ENCODE data around the gene TMEM128. TPM values are rescaled to one million over a fixed set of nuclear protein-coding genes. Genes with fewer than 3 reads are reported as not detected.
"Not testable (repeated sequence)": the region's sequence is repeated elsewhere in the genome, so short reads cannot be mapped to it uniquely, and the experiment has no call there.

Gene TMEM128
- total RNA-seq, 1 donor = 12.2 TPM

DNA sequence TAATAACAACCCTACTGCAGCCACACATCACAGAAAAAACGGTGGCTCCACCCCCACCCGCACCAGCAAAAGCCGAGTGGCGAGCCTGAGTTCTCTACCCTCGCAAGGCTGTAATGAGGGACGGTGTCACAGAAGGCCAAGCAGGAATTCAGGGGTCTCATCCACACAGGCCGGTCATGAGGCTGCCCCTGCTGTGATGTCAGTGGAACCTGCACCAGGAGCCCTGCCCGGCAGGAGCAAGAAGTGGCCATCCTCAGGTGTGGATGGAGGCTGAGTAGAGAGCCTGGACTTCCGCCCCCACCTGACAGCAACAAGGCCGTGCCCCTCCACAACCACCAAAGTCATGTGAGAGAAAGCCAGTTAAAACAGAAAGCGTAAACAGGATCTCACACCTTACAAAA, 21.3 kb upstream of the TMEM128 start:
- Histone ChIP-seq H3K27me3 (ENCODE audit: insufficient read depth, low read length) (no peaks in the 10 kb centered on the region), H3K9me3 (ENCODE audit: low read depth, low read length) (no peaks in the 10 kb centered on the region), H3K4me3 (ENCODE audit: low read length) (no peak overlapping the region), H3K4me1 (ENCODE audit: insufficient read depth, low read length) (peaks cover 55% of the 10 kb centered on the region)

DNA sequence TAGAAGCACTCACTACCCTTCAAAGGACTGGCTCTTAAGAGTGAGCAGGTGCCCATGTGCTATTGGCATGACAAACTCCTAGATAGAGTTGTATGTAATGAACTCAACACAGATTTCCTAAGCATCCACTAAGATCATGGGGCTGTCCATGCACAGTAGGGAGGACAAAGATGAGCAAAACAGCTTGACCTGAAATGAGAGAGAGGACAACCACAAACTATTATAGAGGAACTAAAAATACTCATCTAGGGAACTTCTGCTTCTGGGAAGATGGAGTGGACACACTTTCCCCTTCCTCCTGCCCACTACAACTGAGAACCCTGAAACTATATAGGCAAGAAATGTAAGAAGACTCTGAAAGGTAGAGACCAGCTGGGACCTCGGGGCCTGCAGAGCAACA, 20.8 kb upstream of the TMEM128 start:
- no peak overlapping the region for H3K4me3 ChIP-seq (ENCODE audit: low read length)
- H3K4me1 ChIP-seq (ENCODE audit: insufficient read depth, low read length) = peaks cover 55% of the 10 kb centered on the region
- H3K9me3 ChIP-seq (ENCODE audit: low read depth, low read length) = no peaks in the 10 kb centered on the region
- no peaks in the 10 kb centered on the region for H3K27me3 ChIP-seq (ENCODE audit: insufficient read depth, low read length)

DNA sequence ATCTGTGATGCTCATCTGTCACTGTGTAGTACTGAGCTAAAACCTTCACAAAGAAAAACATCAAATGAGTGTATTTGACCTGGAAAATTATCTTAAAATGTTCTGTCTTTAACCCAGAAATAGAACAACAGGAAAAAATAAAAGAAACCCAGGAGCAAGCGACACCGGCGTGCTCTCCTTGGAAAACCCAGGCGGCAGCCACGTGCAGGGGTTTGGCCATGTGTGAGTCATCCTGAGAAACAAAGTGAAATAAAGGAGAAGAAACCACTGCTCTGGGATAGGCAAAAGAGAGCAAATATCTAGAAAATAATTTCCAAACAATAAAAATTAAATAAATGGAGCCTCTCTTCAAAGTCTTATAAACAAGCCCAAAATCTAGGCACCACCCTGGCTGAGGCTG, 20.0 kb upstream of the TMEM128 start:
- H3K9me3 ChIP-seq (ENCODE audit: low read depth, low read length) = no peaks in the 10 kb centered on the region
- H3K27me3 ChIP-seq (ENCODE audit: insufficient read depth, low read length) = no peaks in the 10 kb centered on the region
- peaks cover 55% of the 10 kb centered on the region for H3K4me1 ChIP-seq (ENCODE audit: insufficient read depth, low read length)
- H3K4me3 ChIP-seq (ENCODE audit: low read length) = no peak overlapping the region

DNA sequence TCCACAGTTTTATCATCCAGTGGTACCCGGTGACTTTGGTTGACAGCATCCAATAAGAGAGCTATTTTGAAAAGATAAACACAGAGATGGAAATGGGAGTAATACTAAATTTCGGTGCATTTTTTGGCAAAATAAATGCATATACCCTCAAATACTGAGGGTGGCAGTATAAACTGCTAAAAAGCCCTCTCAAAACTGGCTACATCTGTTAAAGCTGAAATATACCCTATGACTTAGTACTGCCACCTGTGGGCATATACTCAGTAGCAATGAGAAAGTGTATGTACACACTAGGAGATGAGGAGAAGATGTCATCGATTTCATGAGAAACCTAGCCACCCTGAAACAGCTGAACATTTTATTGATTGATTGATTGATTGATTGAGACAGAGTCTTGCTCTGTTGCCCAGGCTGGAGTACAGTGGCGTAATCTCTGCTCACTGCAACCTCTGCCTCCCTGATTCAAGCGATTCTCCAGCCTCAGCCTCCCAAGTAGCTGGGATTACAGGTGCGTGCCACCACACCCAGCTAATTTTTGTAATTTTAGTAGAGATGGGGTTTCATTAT, 12.2 kb upstream of the TMEM128 start:
- Histone ChIP-seq H3K9me3 (ENCODE audit: low read depth, low read length) (no peaks in the 10 kb centered on the region), H3K27me3 (ENCODE audit: insufficient read depth, low read length) (no peaks in the 10 kb centered on the region), H3K4me3 (ENCODE audit: low read length) (no peak overlapping the region), H3K4me1 (ENCODE audit: insufficient read depth, low read length) (no peaks in the 10 kb centered on the region)

- no peaks in the 10 kb centered on the region for H3K4me1 ChIP-seq (ENCODE audit: insufficient read depth, low read length)
- H3K9me3 ChIP-seq (ENCODE audit: low read depth, low read length) = no peaks in the 10 kb centered on the region
- no peak overlapping the region for H3K4me3 ChIP-seq (ENCODE audit: low read length)
- H3K27me3 ChIP-seq (ENCODE audit: insufficient read depth, low read length) = no peaks in the 10 kb centered on the region
These were observed 11.6 kb upstream of the TMEM128 start for GRCh38 chr4:4259484-4260100.

DNA sequence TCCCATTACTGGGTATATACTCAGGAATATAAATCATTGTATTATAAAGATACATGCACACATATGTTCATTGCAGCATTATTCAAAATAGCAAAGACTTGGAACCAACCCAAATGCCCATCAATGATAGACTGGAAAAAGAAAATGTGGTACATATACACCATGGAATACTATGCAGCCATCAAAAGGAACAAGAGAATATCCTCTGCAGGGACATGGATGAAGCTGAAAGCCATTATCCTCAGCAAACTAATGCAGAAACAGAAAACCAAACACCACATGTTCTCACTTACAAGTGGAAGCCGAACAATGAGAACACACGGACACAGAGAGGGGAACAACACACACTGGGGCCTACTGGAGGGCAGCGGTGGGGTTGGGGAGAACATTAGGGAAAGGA, 9.7 kb upstream of the TMEM128 start:
- not testable (repeated sequence) for H3K4me3 ChIP-seq (ENCODE audit: low read length); H3K9me3 ChIP-seq (ENCODE audit: low read depth, low read length); H3K4me1 ChIP-seq (ENCODE audit: insufficient read depth, low read length); H3K27me3 ChIP-seq (ENCODE audit: insufficient read depth, low read length)

GRCh38 chr4:4256799-4257198, 8.8 kb upstream of the TMEM128 start:
- H3K4me1 ChIP-seq (ENCODE audit: insufficient read depth, low read length) = no peaks in the 10 kb centered on the region
- H3K27me3 ChIP-seq (ENCODE audit: insufficient read depth, low read length) = no peaks in the 10 kb centered on the region
- H3K9me3 ChIP-seq (ENCODE audit: low read depth, low read length) = no peaks in the 10 kb centered on the region
- H3K4me3 ChIP-seq (ENCODE audit: low read length) = no peak overlapping the region

- H3K27me3 ChIP-seq (ENCODE audit: insufficient read depth, low read length) = no peaks in the 10 kb centered on the region
- no peaks in the 10 kb centered on the region for H3K4me1 ChIP-seq (ENCODE audit: insufficient read depth, low read length)
- H3K4me3 ChIP-seq (ENCODE audit: low read length) = no peak overlapping the region
- no peaks in the 10 kb centered on the region for H3K9me3 ChIP-seq (ENCODE audit: low read depth, low read length)
These were observed 6.6 kb upstream of the TMEM128 start for GRCh38 chr4:4254666-4255065.

- H3K4me1 ChIP-seq (ENCODE audit: insufficient read depth, low read length) = no peaks in the 10 kb centered on the region
- no peak overlapping the region for H3K4me3 ChIP-seq (ENCODE audit: low read length)
- H3K27me3 ChIP-seq (ENCODE audit: insufficient read depth, low read length) = no peaks in the 10 kb centered on the region
- H3K9me3 ChIP-seq (ENCODE audit: low read depth, low read length) = no peaks in the 10 kb centered on the region
These were observed 6.2 kb upstream of the TMEM128 start for GRCh38 chr4:4254199-4254598.

GRCh38 chr4:4249866-4250265, 1.8 kb upstream of the TMEM128 start:
- no peaks in the 10 kb centered on the region for H3K27me3 ChIP-seq (ENCODE audit: insufficient read depth, low read length)
- H3K9me3 ChIP-seq (ENCODE audit: low read depth, low read length) = no peaks in the 10 kb centered on the region
- no peak overlapping the region for H3K4me3 ChIP-seq (ENCODE audit: low read length)

GRCh38 chr4:4249342-4249741, 1.3 kb upstream of the TMEM128 start:
- not testable (repeated sequence) for H3K9me3 ChIP-seq (ENCODE audit: low read depth, low read length); H3K27me3 ChIP-seq (ENCODE audit: insufficient read depth, low read length); H3K4me3 ChIP-seq (ENCODE audit: low read length)
- peaks cover 20% of the 10 kb centered on the region for H3K4me1 ChIP-seq (ENCODE audit: insufficient read depth, low read length)

More at GRCh38 chr4:4249866-4250265, 1.8 kb upstream of the TMEM128 start:
- H3K4me1 ChIP-seq (ENCODE audit: insufficient read depth, low read length) = peaks cover 20% of the 10 kb centered on the region

DNA sequence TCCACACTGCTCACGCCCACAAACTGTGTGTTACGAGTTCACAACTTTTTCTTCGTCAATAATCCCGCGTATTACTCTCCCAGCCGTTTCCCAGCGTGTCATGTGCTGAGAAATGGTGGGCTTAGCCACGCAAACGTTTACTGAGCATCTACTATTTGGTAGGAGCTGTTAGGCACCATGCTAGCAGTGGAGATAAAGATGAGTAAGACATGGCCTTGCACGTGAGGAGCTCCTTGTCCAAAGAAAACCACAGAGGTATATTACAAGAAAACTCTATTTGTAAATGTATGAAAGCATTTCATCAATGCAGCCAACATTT, 821 bp upstream of the TMEM128 start:
- Histone ChIP-seq H3K4me3 (ENCODE audit: low read length) (peak overlapping the region; percentile 80), H3K27me3 (ENCODE audit: insufficient read depth, low read length) (no peaks in the 10 kb centered on the region), H3K4me1 (ENCODE audit: insufficient read depth, low read length) (peaks cover 20% of the 10 kb centered on the region), H3K9me3 (ENCODE audit: low read depth, low read length) (no peaks in the 10 kb centered on the region)

DNA sequence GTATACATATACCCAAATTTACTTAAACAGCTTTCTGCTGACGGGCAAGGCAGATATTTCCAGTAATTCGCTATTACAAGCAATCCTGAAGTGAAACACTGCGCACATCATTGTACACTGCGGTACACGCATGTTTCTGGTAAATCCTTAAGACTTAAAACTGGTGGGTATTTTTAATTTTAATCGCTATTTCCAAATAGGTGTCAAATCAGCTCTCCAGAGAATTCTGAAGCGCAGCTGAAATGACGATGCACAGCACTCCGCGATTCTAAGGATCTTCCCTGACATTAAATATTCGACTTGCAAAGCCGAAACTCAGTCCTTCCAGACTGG, 361 bp downstream of the TMEM128 start:
- H3K4me3 ChIP-seq (ENCODE audit: low read length) = peak overlapping the region; percentile 80
- H3K27me3 ChIP-seq (ENCODE audit: insufficient read depth, low read length) = no peaks in the 10 kb centered on the region
- H3K9me3 ChIP-seq (ENCODE audit: low read depth, low read length) = no peaks in the 10 kb centered on the region
- peaks cover 20% of the 10 kb centered on the region for H3K4me1 ChIP-seq (ENCODE audit: insufficient read depth, low read length)

DNA sequence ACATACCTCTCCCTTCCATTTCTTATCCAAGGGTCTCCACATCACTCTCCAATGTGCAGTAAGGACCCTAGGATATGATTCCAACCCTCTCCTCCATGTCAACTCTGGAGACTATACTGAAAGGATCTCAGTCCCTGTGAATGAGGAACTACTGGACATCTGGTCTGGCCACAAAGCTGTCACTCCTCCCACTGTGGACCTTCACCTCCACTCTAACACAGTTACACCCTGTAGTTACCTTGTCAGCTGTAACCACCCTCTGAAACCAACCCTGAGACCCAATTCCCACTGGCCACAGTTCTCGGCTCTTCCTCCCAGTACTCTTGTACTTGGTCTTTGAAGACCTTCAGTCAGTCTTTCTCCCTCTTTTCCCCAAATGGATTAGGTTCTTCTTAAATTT, 2.9 kb downstream of the TMEM128 start:
- no peaks in the 10 kb centered on the region for H3K27me3 ChIP-seq (ENCODE audit: insufficient read depth, low read length)
- no peaks in the 10 kb centered on the region for H3K9me3 ChIP-seq (ENCODE audit: low read depth, low read length)
- H3K4me1 ChIP-seq (ENCODE audit: insufficient read depth, low read length) = peaks cover 20% of the 10 kb centered on the region
- H3K4me3 ChIP-seq (ENCODE audit: low read length) = no peak overlapping the region

DNA sequence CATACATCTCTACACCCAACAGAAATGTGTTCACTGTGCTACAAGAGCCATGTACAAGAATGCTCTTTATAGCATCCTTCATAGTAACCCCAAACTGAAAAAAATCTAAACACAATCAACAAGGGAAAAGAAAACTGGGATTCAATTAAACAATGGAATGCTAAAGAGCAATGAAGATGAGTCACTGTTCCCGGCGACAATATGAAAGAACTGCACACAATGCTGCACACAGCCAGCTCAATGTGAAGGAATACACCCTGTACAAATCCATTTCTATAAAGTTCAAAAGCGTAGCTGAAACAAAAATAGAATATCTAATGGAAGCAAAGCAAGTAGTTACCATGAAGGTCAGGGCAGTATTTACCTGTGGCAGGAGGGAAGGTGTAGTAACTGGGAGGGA, 8.5 kb downstream of the TMEM128 start:
- H3K4me3 ChIP-seq (ENCODE audit: low read length); H3K27me3 ChIP-seq (ENCODE audit: insufficient read depth, low read length); H3K9me3 ChIP-seq (ENCODE audit: low read depth, low read length); H3K4me1 ChIP-seq (ENCODE audit: insufficient read depth, low read length): not testable (repeated sequence)

GRCh38 chr4:4233610-4234009, 14.4 kb downstream of the TMEM128 start:
- H3K27me3 ChIP-seq (ENCODE audit: insufficient read depth, low read length) = no peaks in the 10 kb centered on the region
- H3K4me3 ChIP-seq (ENCODE audit: low read length) = no peak overlapping the region
- no peaks in the 10 kb centered on the region for H3K4me1 ChIP-seq (ENCODE audit: insufficient read depth, low read length)
- no peaks in the 10 kb centered on the region for H3K9me3 ChIP-seq (ENCODE audit: low read depth, low read length)

GRCh38 chr4:4228356-4228668, 19.7 kb downstream of the TMEM128 start:
- Histone ChIP-seq H3K4me3 (ENCODE audit: low read length) (no peak overlapping the region), H3K9me3 (ENCODE audit: low read depth, low read length) (no peaks in the 10 kb centered on the region), H3K27me3 (ENCODE audit: insufficient read depth, low read length) (peaks cover 21% of the 10 kb centered on the region), H3K4me1 (ENCODE audit: insufficient read depth, low read length) (no peaks in the 10 kb centered on the region)

Data from mononuclear cell (primary cell).